ENCODE measurements around the gene LHX5.
"Not testable (repeated sequence)": the region's sequence is repeated elsewhere in the genome, so short reads cannot be mapped to it uniquely, and the experiment has no call there.

Gene LHX5

GRCh38 chr12:113471619-113472171 is at the start of gene LHX5:
TSS of gene LHX5 (minus strand) at chr12:113471871. CDS start at chr12:113471498, 373 bp downstream.
- no peak for DNase-seq

- no peak for DNase-seq
These were observed 48.0 kb upstream of the LHX5 start for GRCh38 chr12:113519464-113520307.

- DNase-seq, result no peak
These were observed 43.6 kb upstream of the LHX5 start for GRCh38 chr12:113515082-113515856.

- DNase-seq, result no peak
These were observed 42.9 kb upstream of the LHX5 start for GRCh38 chr12:113514602-113515001.

- no peak for DNase-seq
These were observed 40.9 kb upstream of the LHX5 start for GRCh38 chr12:113512568-113512967.

- no peak for DNase-seq
These were observed 35.2 kb upstream of the LHX5 start for GRCh38 chr12:113506867-113507266.

- no peak for DNase-seq
These were observed 34.3 kb upstream of the LHX5 start for GRCh38 chr12:113505941-113506340.

- no peak for DNase-seq
These were observed 33.2 kb upstream of the LHX5 start for GRCh38 chr12:113504917-113505316.

GRCh38 chr12:113500782-113501311 is 29.2 kb upstream of the LHX5 start:
- no peak for DNase-seq

- no peak for DNase-seq
These were observed 28.6 kb upstream of the LHX5 start for GRCh38 chr12:113500306-113500675.

- DNase-seq, result no peak
These were observed 26.8 kb upstream of the LHX5 start for GRCh38 chr12:113498490-113498889.

- no peak for DNase-seq
These were observed 26.0 kb upstream of the LHX5 start for GRCh38 chr12:113497693-113498092.

GRCh38 chr12:113495941-113496340 is 24.3 kb upstream of the LHX5 start:
- DNase-seq, result not testable (repeated sequence)

GRCh38 chr12:113488322-113488721 is 16.7 kb upstream of the LHX5 start:
- no peak for DNase-seq

GRCh38 chr12:113486722-113487121 is 15.1 kb upstream of the LHX5 start:
- no peak for DNase-seq

GRCh38 chr12:113485330-113485729 is 13.7 kb upstream of the LHX5 start:
- DNase-seq, result no peak

- no peak for DNase-seq
These were observed 10.7 kb upstream of the LHX5 start for GRCh38 chr12:113482334-113482733.

GRCh38 chr12:113480336-113480971 is 8.8 kb upstream of the LHX5 start:
- no peak for DNase-seq

- DNase-seq, result no peak
These were observed 8.1 kb upstream of the LHX5 start for GRCh38 chr12:113479590-113480335.

GRCh38 chr12:113479216-113479589 is 7.5 kb upstream of the LHX5 start:
- DNase-seq, result no peak

- DNase-seq, result no peak
These were observed 6.8 kb upstream of the LHX5 start for GRCh38 chr12:113478351-113479011.

- no peak for DNase-seq
These were observed 6.2 kb upstream of the LHX5 start for GRCh38 chr12:113477842-113478215.

Data from stimulated activated CD4-positive, alpha-beta T cell treated with anti-CD3 and anti-CD28 coated beads, Interleukin-1b, Interleukin-23, amount 100 ng/mL, for 48 hours (primary cell).